Muscle layer of colon (tissue), 2 donors: Measurements from ENCODE around the gene KCNJ4.

Experiments
- H3K27ac ChIP-seq: one replicate; pipeline ENCODE4 v1.7.0; 2013; ENCODE audit warnings: low read depth, mild to moderate bottlenecking, low read length, moderate library complexity
- H3K27me3 ChIP-seq, 2 donors: one replicate each; pipeline ENCODE4 v1.7.0; 2013; ENCODE audit warnings: low read length in 2 of 2, mild to moderate bottlenecking in 2 of 2; ENCODE audit not compliant: insufficient read depth in 2 of 2, control insufficient read depth in 1 of 2
- H3K36me3 ChIP-seq: one replicate; pipeline ENCODE4 v1.7.0; 2013; ENCODE audit warnings: mild to moderate bottlenecking, low read length; ENCODE audit not compliant: insufficient read depth
- H3K4me1 ChIP-seq: one replicate; pipeline ENCODE4 v1.7.0; 2013; ENCODE audit warnings: mild to moderate bottlenecking, low read length; ENCODE audit not compliant: insufficient read depth
- H3K4me3 ChIP-seq, 2 donors: one replicate each; pipeline ENCODE4 v1.7.0; 2013; ENCODE audit warnings: low read length in 2 of 2, low read depth in 1 of 2, mild to moderate bottlenecking in 1 of 2, moderate library complexity in 1 of 2
- H3K9ac ChIP-seq: one replicate; pipeline ENCODE4 v1.7.0; 2013; ENCODE audit warnings: low read length
- H3K9me3 ChIP-seq: one replicate; pipeline ENCODE4 v1.7.0; 2013; ENCODE audit warnings: mild to moderate bottlenecking, low read length
- donor health status: abdominal sarcoma.
- donor health status: Adenocarcinoma of cecum.

Gene KCNJ4

GRCh38 chr22:38450234-38450797 lies 4.7 kb downstream of the KCNJ4 start:
- H3K36me3 ChIP-seq: no peaks in the 10 kb centered on the region
- H3K4me1 ChIP-seq: no peaks in the 10 kb centered on the region
- H3K27me3 ChIP-seq: peaks cover 13 to 61% of the 10 kb centered on the region in 2 donors
- no peaks in the 10 kb centered on the region for H3K9me3 ChIP-seq
- H3K27ac ChIP-seq: no peak overlapping the region
- H3K4me3 ChIP-seq: no peak overlapping the region
- no peak overlapping the region for H3K9ac ChIP-seq

- Histone ChIP-seq H3K4me3 (no peak overlapping the region), H3K36me3 (no peaks in the 10 kb centered on the region), H3K9me3 (no peaks in the 10 kb centered on the region), H3K27ac (no peak overlapping the region), H3K9ac (no peak overlapping the region), H3K4me1 (no peaks in the 10 kb centered on the region), H3K27me3 (peaks cover 13 to 61% of the 10 kb centered on the region in 2 donors)
Measured at GRCh38 chr22:38449776-38450175, 5.2 kb downstream of the KCNJ4 start.

- no peaks in the 10 kb centered on the region for H3K9me3 ChIP-seq
- no peak overlapping the region for H3K27ac ChIP-seq
- H3K4me1 ChIP-seq: no peaks in the 10 kb centered on the region
- peaks cover 8 to 55% of the 10 kb centered on the region in 2 donors for H3K27me3 ChIP-seq
- no peak overlapping the region for H3K9ac ChIP-seq
- H3K36me3 ChIP-seq: no peaks in the 10 kb centered on the region
- no peak overlapping the region for H3K4me3 ChIP-seq
Measured at GRCh38 chr22:38448945-38449745, 5.9 kb downstream of the KCNJ4 start.

GRCh38 chr22:38446018-38446601 lies 8.9 kb downstream of the KCNJ4 start:
- Histone ChIP-seq H3K36me3 (no peaks in the 10 kb centered on the region), H3K27me3 (peaks cover 0 to 34% of the 10 kb centered on the region in 2 donors), H3K27ac (no peak overlapping the region), H3K4me1 (no peaks in the 10 kb centered on the region), H3K9ac (no peak overlapping the region), H3K9me3 (no peaks in the 10 kb centered on the region), H3K4me3 (no peak overlapping the region)

- H3K9me3 ChIP-seq: no peaks in the 10 kb centered on the region
- peaks cover 0 to 26% of the 10 kb centered on the region in 2 donors for H3K27me3 ChIP-seq
- no peaks in the 10 kb centered on the region for H3K36me3 ChIP-seq
- H3K9ac ChIP-seq: no peak overlapping the region
- H3K4me3 ChIP-seq: no peak overlapping the region
- H3K27ac ChIP-seq: no peak overlapping the region
- H3K4me1 ChIP-seq: no peaks in the 10 kb centered on the region
Measured at GRCh38 chr22:38444783-38445182, 10.2 kb downstream of the KCNJ4 start.

- H3K27ac ChIP-seq: no peak overlapping the region
- H3K9ac ChIP-seq: no peak overlapping the region
- no peaks in the 10 kb centered on the region for H3K36me3 ChIP-seq
- no peaks in the 10 kb centered on the region for H3K9me3 ChIP-seq
- H3K4me1 ChIP-seq: no peaks in the 10 kb centered on the region
- H3K4me3 ChIP-seq: no peak overlapping the region
- peaks cover 0 to 20% of the 10 kb centered on the region in 2 donors for H3K27me3 ChIP-seq
Measured at GRCh38 chr22:38443628-38444521, 11.1 kb downstream of the KCNJ4 start.

GRCh38 chr22:38442967-38443627 lies 11.9 kb downstream of the KCNJ4 start:
- Histone ChIP-seq H3K9ac (no peak overlapping the region), H3K9me3 (no peaks in the 10 kb centered on the region), H3K4me3 (no peak overlapping the region), H3K27me3 (peaks cover 0 to 17% of the 10 kb centered on the region in 2 donors), H3K4me1 (no peaks in the 10 kb centered on the region), H3K27ac (no peak overlapping the region), H3K36me3 (no peaks in the 10 kb centered on the region)

GRCh38 chr22:38441620-38442287 lies 13.2 kb downstream of the KCNJ4 start:
- Histone ChIP-seq H3K4me3 (no peak overlapping the region), H3K36me3 (no peaks in the 10 kb centered on the region), H3K4me1 (no peaks in the 10 kb centered on the region), H3K27me3 (peaks cover 0 to 12% of the 10 kb centered on the region in 2 donors), H3K27ac (no peak overlapping the region), H3K9me3 (no peaks in the 10 kb centered on the region), H3K9ac (no peak overlapping the region)

GRCh38 chr22:38440747-38441350 lies 14.2 kb downstream of the KCNJ4 start:
- no peaks in the 10 kb centered on the region for H3K4me1 ChIP-seq
- H3K27ac ChIP-seq: no peak overlapping the region
- peaks cover 0 to 7% of the 10 kb centered on the region in 2 donors for H3K27me3 ChIP-seq
- H3K9ac ChIP-seq: no peak overlapping the region
- H3K36me3 ChIP-seq: no peaks in the 10 kb centered on the region
- no peak overlapping the region for H3K4me3 ChIP-seq
- no peaks in the 10 kb centered on the region for H3K9me3 ChIP-seq

GRCh38 chr22:38437416-38437815 lies 17.6 kb downstream of the KCNJ4 start:
- no peak overlapping the region for H3K9ac ChIP-seq
- no peak overlapping the region for H3K27ac ChIP-seq
- no peak overlapping the region for H3K4me3 ChIP-seq
- no peaks in the 10 kb centered on the region for H3K36me3 ChIP-seq
- H3K27me3 ChIP-seq: peaks cover 0 to 11% of the 10 kb centered on the region in 2 donors
- no peaks in the 10 kb centered on the region for H3K9me3 ChIP-seq
- H3K4me1 ChIP-seq: no peaks in the 10 kb centered on the region
